ENCODE measurements around the gene MMS22L. TPM values are rescaled to one million over a fixed set of nuclear protein-coding genes. Genes with fewer than 3 reads are reported as not detected.

The MMS22L gene
- total RNA-seq, 1 donor from 2014 or later: 49.7 TPM

- Mint-ChIP-seq H3K4me1 (ENCODE audit: low read depth) (no peaks in the 10 kb centered on the region), H3K36me3 (ENCODE audit: low read depth) (peaks cover 7% of the 10 kb centered on the region), H3K27ac (no peak overlapping the region), H3K4me3 (no peak overlapping the region), H3K9me3 (no peaks in the 10 kb centered on the region), H3K27me3 (ENCODE audit: insufficient read depth) (no peaks in the 10 kb centered on the region)
- intact Hi-C loops (cut with micrococcal nuclease): no loop called here
- DNase-seq (ENCODE audit: low spot score): no peak
Measured at GRCh38 chr6:97207383-97207782, 75.6 kb downstream of the MMS22L start.

- intact Hi-C loops (cut with micrococcal nuclease): no loop called here
- H3K4me3 Mint-ChIP-seq: no peak overlapping the region
- peaks cover 2% of the 10 kb centered on the region for H3K36me3 Mint-ChIP-seq (ENCODE audit: low read depth)
Measured at GRCh38 chr6:97205966-97206365, 77.0 kb downstream of the MMS22L start.

GRCh38 chr6:97203343-97203742 is 79.7 kb downstream of the MMS22L start:
- no peak overlapping the region for H3K27ac Mint-ChIP-seq
- H3K36me3 Mint-ChIP-seq (ENCODE audit: low read depth): peaks cover 5% of the 10 kb centered on the region
- no peak for DNase-seq (ENCODE audit: low spot score)
- no peaks in the 10 kb centered on the region for H3K4me1 Mint-ChIP-seq (ENCODE audit: low read depth)
- H3K4me3 Mint-ChIP-seq: no peak overlapping the region
- no peaks in the 10 kb centered on the region for H3K9me3 Mint-ChIP-seq
- intact Hi-C loops (cut with micrococcal nuclease): no loop called here
- no peaks in the 10 kb centered on the region for H3K27me3 Mint-ChIP-seq (ENCODE audit: insufficient read depth)

More at GRCh38 chr6:97205966-97206365, 77.0 kb downstream of the MMS22L start:
- Mint-ChIP-seq H3K27me3 (ENCODE audit: insufficient read depth) (no peaks in the 10 kb centered on the region), H3K27ac (no peak overlapping the region), H3K4me1 (ENCODE audit: low read depth) (no peaks in the 10 kb centered on the region), H3K9me3 (no peaks in the 10 kb centered on the region)
- no peak for DNase-seq (ENCODE audit: low spot score)

GRCh38 chr6:97198046-97198565 is 84.9 kb downstream of the MMS22L start:
- H3K4me3 Mint-ChIP-seq: no peak overlapping the region
- no peak overlapping the region for H3K27ac Mint-ChIP-seq
- intact Hi-C loops (cut with micrococcal nuclease): no loop called here
- H3K4me1 Mint-ChIP-seq (ENCODE audit: low read depth): no peaks in the 10 kb centered on the region
- DNase-seq (ENCODE audit: low spot score): no peak
- peaks cover 5% of the 10 kb centered on the region for H3K36me3 Mint-ChIP-seq (ENCODE audit: low read depth)
- no peaks in the 10 kb centered on the region for H3K9me3 Mint-ChIP-seq
- H3K27me3 Mint-ChIP-seq (ENCODE audit: insufficient read depth): no peaks in the 10 kb centered on the region

- no peaks in the 10 kb centered on the region for H3K27me3 Mint-ChIP-seq (ENCODE audit: insufficient read depth)
Measured at GRCh38 chr6:97195117-97195516, 87.9 kb downstream of the MMS22L start.

GRCh38 chr6:97189767-97190166 is 93.2 kb downstream of the MMS22L start:
- H3K4me3 Mint-ChIP-seq: no peak overlapping the region
- DNase-seq (ENCODE audit: low spot score): no peak
- H3K27me3 Mint-ChIP-seq (ENCODE audit: insufficient read depth): no peaks in the 10 kb centered on the region
- H3K4me1 Mint-ChIP-seq (ENCODE audit: low read depth): no peaks in the 10 kb centered on the region
- H3K36me3 Mint-ChIP-seq (ENCODE audit: low read depth): peaks cover 2% of the 10 kb centered on the region
- no peak overlapping the region for H3K27ac Mint-ChIP-seq
- intact Hi-C loops (cut with micrococcal nuclease): loop anchor here (5.0 kb wide), 1 partner anchor 93 kb away; the partner anchor contains the start of gene MMS22L
- no peaks in the 10 kb centered on the region for H3K9me3 Mint-ChIP-seq

More at GRCh38 chr6:97195117-97195516, 87.9 kb downstream of the MMS22L start:
- H3K4me1 Mint-ChIP-seq (ENCODE audit: low read depth): no peaks in the 10 kb centered on the region
- no peak overlapping the region for H3K4me3 Mint-ChIP-seq
- H3K9me3 Mint-ChIP-seq: no peaks in the 10 kb centered on the region
- intact Hi-C loops (cut with micrococcal nuclease): no loop called here
- peaks cover 3% of the 10 kb centered on the region for H3K36me3 Mint-ChIP-seq (ENCODE audit: low read depth)
- H3K27ac Mint-ChIP-seq: no peak overlapping the region
- DNase-seq (ENCODE audit: low spot score): no peak

- Mint-ChIP-seq H3K27me3 (ENCODE audit: insufficient read depth) (no peaks in the 10 kb centered on the region), H3K27ac (no peak overlapping the region), H3K4me1 (ENCODE audit: low read depth) (no peaks in the 10 kb centered on the region), H3K4me3 (no peak overlapping the region), H3K9me3 (no peaks in the 10 kb centered on the region), H3K36me3 (ENCODE audit: low read depth) (no peaks in the 10 kb centered on the region)
- no peak for DNase-seq (ENCODE audit: low spot score)
- intact Hi-C loops (cut with micrococcal nuclease): loop anchor here (1.0 to 5.0 kb wide), 2 partner anchors 94 to 120 kb away; partner anchors contain the start of gene MMS22L
Measured at GRCh38 chr6:97187951-97188350, 95.1 kb downstream of the MMS22L start.

- Mint-ChIP-seq H3K36me3 (ENCODE audit: low read depth) (no peaks in the 10 kb centered on the region), H3K4me1 (ENCODE audit: low read depth) (no peaks in the 10 kb centered on the region), H3K4me3 (no peak overlapping the region), H3K27ac (no peak overlapping the region), H3K27me3 (ENCODE audit: insufficient read depth) (no peaks in the 10 kb centered on the region), H3K9me3 (no peaks in the 10 kb centered on the region)
- DNase-seq (ENCODE audit: low spot score): peak; percentile 29
- intact Hi-C loops (cut with micrococcal nuclease): loop anchor here (1.0 to 5.0 kb wide), 2 partner anchors 96 to 208 kb away; partner anchors contain the start of gene MMS22L
Measured at GRCh38 chr6:97186416-97186999, 96.5 kb downstream of the MMS22L start.

GRCh38 chr6:97177905-97178304 is 105.1 kb downstream of the MMS22L start:
- Mint-ChIP-seq H3K27ac (no peak overlapping the region), H3K36me3 (ENCODE audit: low read depth) (peaks cover 19% of the 10 kb centered on the region), H3K9me3 (no peaks in the 10 kb centered on the region), H3K4me3 (no peak overlapping the region), H3K27me3 (ENCODE audit: insufficient read depth) (no peaks in the 10 kb centered on the region), H3K4me1 (ENCODE audit: low read depth) (no peaks in the 10 kb centered on the region)
- no peak for DNase-seq (ENCODE audit: low spot score)
- intact Hi-C loops (cut with micrococcal nuclease): no loop called here

GRCh38 chr6:97176468-97176867 is 106.5 kb downstream of the MMS22L start:
- no peak for DNase-seq (ENCODE audit: low spot score)
- Mint-ChIP-seq H3K27me3 (ENCODE audit: insufficient read depth) (no peaks in the 10 kb centered on the region), H3K4me3 (no peak overlapping the region), H3K9me3 (no peaks in the 10 kb centered on the region), H3K27ac (no peak overlapping the region), H3K4me1 (ENCODE audit: low read depth) (no peaks in the 10 kb centered on the region), H3K36me3 (ENCODE audit: low read depth) (peaks cover 21% of the 10 kb centered on the region)
- intact Hi-C loops (cut with micrococcal nuclease): no loop called here

- intact Hi-C loops (cut with micrococcal nuclease): no loop called here
Measured at GRCh38 chr6:97175806-97176205, 107.2 kb downstream of the MMS22L start.

GRCh38 chr6:97174471-97174870 is 108.5 kb downstream of the MMS22L start:
- intact Hi-C loops (cut with micrococcal nuclease): no loop called here
- H3K36me3 Mint-ChIP-seq (ENCODE audit: low read depth): peaks cover 23% of the 10 kb centered on the region

More at GRCh38 chr6:97175806-97176205, 107.2 kb downstream of the MMS22L start:
- Mint-ChIP-seq H3K4me3 (no peak overlapping the region), H3K4me1 (ENCODE audit: low read depth) (no peaks in the 10 kb centered on the region), H3K27ac (no peak overlapping the region), H3K9me3 (no peaks in the 10 kb centered on the region), H3K36me3 (ENCODE audit: low read depth) (peaks cover 22% of the 10 kb centered on the region), H3K27me3 (ENCODE audit: insufficient read depth) (no peaks in the 10 kb centered on the region)
- no peak for DNase-seq (ENCODE audit: low spot score)

GRCh38 chr6:97160280-97160679 is 122.7 kb downstream of the MMS22L start:
- Mint-ChIP-seq H3K27ac (no peak overlapping the region), H3K4me1 (ENCODE audit: low read depth) (no peaks in the 10 kb centered on the region), H3K36me3 (ENCODE audit: low read depth) (peaks cover 68% of the 10 kb centered on the region), H3K9me3 (peaks cover 33% of the 10 kb centered on the region), H3K27me3 (ENCODE audit: insufficient read depth) (no peaks in the 10 kb centered on the region), H3K4me3 (no peak overlapping the region)
- intact Hi-C loops (cut with micrococcal nuclease): no loop called here
- no peak for DNase-seq (ENCODE audit: low spot score)

More at GRCh38 chr6:97174471-97174870, 108.5 kb downstream of the MMS22L start:
- no peak for DNase-seq (ENCODE audit: low spot score)
- no peaks in the 10 kb centered on the region for H3K27me3 Mint-ChIP-seq (ENCODE audit: insufficient read depth)
- no peak overlapping the region for H3K27ac Mint-ChIP-seq
- H3K9me3 Mint-ChIP-seq: no peaks in the 10 kb centered on the region
- H3K4me1 Mint-ChIP-seq (ENCODE audit: low read depth): no peaks in the 10 kb centered on the region
- H3K4me3 Mint-ChIP-seq: no peak overlapping the region
